ENCODE measurements around the gene TVP23B.
"Not testable (repeated sequence)": the region's sequence is repeated elsewhere in the genome, so short reads cannot be mapped to it uniquely, and the experiment has no call there.

GRCh38 chr17:18758344-18758743, 22.6 kb upstream of the TVP23B start:
- TF ChIP-seq ZFP30 (CRISPR knock-in tag; IDR thresholded peaks at IDR 0.05); CSDC2 (CRISPR knock-in tag; IDR thresholded peaks at IDR 0.05); TCF4 (CRISPR knock-in tag; IDR thresholded peaks at IDR 0.05; ENCODE audit: borderline replicate concordance); TSHZ2 (CRISPR knock-in tag; IDR thresholded peaks at IDR 0.05): not testable (repeated sequence)

Data from SK-N-SH treated with all-trans-retinoic acid at 6 μM for 48 hours (cell line).